Stimulated activated CD4-positive, alpha-beta T cell treated with anti-CD3 and anti-CD28 coated beads, Interleukin-12 subunit alpha, Interleukin-12 subunit beta, amount 100 ng/mL, for 24 hours (primary cell): ENCODE measurements around the gene CCL7.
"Not testable (repeated sequence)": the region's sequence is repeated elsewhere in the genome, so short reads cannot be mapped to it uniquely, and the experiment has no call there.

ENCODE experiments used
- DNase-seq, 2 experiments: peaks; one replicate each; pipeline ENCODE4 v3.0.0-alpha.2; 2020; ENCODE audit warnings: low read depth in 2 of 2

CCL7 gene

DNA sequence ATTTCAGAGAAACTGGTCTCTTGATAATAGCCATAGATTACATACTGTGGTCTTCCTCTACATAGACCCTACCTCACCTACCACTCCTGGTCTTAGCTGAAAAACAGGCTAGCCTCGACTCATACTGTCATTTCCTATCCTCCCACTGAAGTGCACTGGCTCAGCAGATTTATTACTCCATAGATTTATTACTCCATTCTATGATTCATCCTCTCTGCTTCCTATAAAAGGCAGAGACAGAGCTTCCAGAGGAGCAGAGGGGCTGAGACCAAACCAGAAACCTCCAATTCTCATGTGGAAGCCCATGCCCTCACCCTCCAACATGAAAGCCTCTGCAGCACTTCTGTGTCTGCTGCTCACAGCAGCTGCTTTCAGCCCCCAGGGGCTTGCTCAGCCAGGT lies at the start of gene CCL7:
Gene CCL7 (plus strand): TSS at position 253 of the 400 bp plus-strand sequence. CDS start 70 bp downstream, at position 323.
- DNase-seq, result no peak

DNA sequence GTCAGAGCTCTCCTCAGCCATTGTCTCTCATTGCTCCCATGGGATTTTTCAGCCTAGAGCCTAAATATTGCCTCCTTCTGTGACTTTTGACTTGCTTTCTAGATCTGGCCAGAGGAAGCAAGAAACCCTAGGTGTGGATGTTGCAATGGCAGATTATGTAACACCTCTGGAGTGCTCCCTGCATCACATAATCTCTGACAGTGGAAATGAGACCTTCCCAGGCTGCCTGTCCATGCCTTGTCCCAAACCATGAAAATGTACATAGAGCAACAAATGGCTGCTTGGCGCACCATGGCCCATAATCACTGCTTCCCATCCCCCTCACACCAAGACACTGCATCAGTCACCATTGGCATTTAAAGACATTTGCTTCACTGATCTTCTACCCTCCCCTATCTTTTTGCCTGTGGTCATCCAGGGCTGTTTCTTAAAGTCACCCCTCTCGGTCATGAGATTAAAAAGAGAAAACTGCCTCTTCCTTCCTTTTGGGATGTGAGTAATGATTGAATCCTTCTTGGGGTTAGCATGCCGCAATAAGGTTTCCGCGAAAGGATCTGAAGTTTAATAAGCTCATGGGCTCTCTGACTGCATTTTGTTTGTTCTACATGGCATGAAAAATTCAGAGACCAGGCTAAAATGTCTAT lies 49.1 kb upstream of the CCL7 start:
- no peak for DNase-seq

DNA sequence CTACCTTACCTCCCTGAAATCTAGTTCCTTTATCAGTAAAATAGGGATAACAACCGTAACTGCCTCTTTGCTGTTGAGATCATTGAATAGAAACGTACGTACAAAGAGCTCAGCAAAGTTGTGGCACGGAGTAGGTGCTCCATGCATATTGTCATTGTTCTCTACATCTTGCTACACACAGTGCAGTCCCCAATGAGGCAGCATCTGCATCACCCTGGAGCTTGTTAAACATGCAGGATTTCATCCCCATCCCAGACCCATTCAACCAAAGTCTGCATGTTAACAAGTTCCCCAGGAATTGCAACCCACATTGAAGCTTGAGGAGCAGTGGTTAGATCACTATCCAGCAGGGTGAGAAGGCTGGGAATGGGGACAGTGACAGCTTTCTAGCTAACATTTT lies 48.6 kb upstream of the CCL7 start:
- DNase-seq, result no peak

DNA sequence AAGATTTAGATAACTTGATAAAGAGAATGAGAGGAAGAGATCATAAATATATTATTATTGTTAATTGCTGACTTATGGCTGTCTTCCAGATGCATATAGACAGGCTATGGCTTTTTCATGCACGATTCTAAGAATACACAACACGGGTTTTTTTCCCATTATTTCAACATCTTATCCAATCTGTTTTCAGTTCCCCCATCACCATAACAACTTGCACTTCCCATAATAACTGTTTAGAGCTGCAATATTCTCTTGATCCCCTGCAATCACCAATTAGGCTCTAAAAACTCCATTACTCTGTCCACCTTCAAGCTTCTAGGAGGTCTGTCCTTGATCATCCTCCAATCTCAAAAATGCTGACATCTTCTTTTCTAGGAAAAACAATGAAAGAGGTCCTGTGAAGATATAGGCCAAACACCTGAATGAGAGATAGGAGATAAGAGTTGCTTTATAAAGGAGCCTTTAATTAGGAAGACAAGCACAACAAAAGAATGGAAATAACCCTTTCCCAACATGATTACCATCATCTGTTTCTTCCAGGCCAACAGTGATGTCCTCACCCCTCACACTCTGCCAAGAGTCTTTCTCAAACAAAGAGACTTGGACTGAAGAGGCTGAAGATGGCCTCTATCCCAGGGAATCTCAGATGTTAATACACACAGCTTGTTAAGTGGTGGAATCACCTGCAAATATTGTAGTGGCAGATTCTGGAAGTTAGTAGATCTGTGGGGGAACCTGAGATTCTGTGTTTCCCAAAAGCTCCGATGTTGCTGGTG lies 47.1 kb upstream of the CCL7 start:
- no peak for DNase-seq

DNA sequence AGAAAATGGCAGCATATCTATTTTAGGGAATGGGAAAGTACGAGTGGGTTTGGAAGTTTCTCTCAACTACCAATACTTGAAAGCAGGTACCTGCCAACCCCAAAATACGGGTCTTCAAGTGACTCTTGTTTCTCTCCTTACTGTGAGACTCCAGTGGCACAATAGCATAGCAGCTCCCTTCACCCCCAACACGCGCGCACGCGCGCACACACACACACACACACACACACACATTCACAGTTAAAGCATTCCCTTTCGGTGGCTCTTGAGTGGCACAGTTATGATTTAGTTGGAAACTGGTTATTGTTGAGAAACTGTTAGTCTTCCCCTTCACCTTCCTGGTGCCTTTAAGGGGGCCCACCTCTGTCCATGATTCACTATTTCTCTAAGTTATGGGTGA lies 45.0 kb upstream of the CCL7 start:
- DNase-seq, result no peak

DNA sequence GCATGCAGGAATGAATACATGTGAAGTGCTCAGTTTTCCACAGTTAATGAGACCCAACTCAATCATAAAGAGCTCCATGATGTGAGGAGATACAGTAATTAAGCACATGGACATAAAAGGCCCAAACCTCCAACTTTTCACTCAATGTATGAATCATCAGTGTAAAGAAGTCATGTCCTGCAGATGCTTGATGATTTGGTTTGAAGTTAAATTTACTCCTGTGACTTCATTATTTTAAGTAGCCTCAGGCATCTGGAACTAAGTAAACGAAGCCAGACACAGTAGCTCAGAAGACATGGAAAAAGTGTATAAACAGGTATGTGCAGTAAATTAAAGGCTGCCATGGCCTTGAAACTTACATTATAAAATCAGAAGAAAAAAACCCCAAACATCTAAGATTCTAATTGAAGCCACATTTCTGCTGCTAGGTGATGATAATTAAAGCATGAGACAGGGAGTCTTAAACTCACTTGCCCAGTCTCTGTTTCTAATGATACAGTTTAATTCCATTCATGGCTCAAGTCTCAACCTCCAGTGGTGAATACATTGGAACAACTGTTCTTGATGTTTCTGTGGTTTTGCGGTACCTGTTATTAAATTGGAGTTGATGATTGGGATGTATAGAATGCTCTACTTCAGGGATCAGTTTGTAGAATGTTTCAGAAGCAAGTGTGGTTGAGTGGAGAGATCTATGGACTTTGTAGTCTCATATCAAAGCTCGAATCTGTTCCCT lies 43.8 kb upstream of the CCL7 start:
- no peak for DNase-seq

DNA sequence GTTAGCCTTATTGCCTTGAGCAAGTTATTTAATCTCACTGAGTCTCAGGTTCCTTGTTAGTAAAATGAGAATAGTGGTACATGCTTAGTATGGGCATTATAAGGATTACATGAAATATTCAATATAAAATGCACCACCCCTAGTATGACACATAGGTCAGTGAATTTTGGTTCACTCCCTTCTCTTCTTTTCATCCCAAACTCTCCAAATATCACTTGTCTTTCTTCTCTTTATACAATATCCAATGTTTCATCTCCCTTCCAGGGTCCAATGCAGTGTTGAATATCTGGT lies 43.3 kb upstream of the CCL7 start:
- no peak for DNase-seq

DNA sequence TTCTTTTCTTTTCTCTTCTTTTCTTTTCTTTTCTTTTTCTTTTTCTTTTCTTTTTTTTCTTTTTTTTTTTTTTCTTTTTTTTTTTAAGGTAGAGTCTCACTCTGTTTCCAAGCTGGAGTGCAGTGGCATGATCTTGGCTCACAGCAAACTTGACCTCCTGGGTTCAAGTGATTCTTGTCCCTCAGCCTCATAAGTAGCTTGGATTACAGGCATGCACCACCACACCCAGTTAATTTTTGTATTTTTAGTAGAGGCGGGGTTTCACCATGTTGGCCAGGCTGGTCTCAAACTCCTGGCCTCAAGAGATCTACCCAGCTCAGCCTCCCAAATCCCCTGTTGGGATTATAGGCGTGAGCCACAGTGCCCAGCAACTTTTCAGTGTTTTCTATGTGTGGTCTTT lies 42.7 kb upstream of the CCL7 start:
- DNase-seq, result not testable (repeated sequence)

DNA sequence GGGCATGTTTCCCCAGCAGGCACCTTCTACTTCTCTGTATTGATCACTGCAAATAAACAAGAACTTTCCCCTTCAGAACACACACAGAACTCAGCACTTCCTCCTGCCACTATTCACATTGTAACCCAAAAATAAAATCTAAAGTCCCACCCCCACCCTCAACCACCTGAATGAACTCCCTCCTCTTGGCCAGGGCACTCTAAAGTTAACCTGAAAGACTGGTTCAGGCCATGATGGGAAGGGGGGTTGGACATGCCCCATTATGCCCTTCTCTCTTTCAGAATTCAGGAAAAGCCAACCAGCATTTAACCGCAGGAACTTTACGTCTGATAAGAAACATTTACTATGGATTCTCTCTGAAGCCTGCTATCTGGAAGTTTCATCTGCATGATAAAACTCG lies 42.3 kb upstream of the CCL7 start:
- DNase-seq, result no peak

DNA sequence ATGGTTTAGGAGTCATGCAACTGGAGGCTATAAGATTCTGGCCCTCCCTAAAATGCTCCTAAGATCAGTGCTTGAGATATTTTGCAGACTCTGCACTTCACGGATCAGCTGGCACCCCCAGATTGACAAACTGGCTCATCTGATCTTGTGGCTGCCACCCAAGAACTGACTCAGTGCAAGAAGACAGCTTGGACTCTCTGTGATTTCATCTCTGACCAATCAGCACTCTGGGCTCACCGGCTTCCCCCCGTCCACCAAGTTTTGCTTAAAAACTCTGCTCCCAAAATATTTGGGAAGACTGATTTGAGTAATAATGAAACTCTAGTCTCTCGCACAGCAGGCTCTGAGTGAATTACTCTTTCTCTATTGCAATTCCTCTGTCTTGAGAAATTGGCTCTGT lies 41.2 kb upstream of the CCL7 start:
- no peak for DNase-seq

DNA sequence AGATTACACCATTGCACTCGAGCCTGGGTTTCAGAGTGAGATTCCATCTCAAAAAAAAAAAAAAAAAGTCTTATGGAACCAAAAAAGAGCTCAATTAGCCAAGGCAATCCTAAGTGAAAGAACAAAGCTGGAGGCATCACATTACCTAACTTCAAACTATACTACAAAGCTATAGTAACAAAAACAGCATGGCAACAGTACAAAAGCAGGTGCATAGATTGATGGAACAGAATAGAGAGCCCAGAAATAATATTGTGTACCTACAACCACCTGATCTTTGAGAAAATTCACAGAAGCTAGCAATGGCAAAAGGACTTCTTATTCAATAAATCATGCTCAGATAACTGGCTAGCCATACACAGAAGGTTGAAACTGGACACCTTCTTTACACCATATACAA lies 39.7 kb upstream of the CCL7 start:
- DNase-seq, result no peak

DNA sequence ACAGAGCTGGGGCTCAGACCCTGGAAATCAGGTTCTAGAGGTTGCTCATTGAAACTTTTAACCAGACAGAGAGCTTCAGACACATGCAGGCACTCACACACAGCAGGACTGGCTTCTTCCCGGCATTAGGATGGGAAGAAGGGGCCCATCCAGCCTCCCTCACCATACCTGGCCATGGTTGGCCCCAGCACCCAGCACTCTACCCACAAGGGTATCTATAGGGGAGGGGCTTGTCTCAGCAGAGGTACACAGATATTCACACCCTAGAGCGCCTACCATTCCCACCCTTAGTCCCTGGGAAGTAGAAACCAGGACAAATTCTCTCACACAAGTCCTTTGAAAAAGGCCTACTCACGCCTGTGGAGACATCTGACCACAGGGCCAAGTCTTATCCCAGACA lies 35.4 kb upstream of the CCL7 start:
- no peak for DNase-seq

DNA sequence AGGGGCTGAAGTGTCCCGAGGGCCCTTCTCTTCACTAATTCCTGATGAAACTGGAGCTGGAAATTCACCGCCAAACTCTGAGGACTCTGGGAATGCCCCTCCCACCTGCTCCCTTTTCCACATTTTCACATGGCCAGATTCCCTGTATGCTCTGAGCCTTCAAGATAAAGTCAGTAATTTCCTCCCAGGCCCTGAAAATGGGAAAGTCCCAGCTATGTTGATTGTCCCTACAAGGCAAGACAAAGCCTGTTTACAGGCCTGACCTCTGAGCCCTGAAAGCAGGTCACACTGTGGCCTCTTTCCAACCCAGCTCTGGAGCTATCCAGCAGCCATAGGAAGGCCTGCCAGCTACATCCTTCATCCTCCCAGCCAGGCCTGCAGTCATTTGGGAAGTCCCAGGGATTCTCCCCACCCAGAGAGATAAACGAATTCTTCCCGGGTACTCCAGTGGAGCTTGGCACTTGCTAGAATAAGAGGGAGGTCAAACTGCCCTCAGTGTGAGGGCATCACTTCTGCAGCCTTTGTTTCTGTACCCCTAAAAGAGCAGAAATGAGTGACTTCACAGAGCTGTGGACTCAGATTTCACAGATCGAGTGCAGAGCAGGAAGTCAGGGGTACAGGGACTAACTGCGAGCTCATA lies 34.5 kb upstream of the CCL7 start:
- DNase-seq, result no peak

DNA sequence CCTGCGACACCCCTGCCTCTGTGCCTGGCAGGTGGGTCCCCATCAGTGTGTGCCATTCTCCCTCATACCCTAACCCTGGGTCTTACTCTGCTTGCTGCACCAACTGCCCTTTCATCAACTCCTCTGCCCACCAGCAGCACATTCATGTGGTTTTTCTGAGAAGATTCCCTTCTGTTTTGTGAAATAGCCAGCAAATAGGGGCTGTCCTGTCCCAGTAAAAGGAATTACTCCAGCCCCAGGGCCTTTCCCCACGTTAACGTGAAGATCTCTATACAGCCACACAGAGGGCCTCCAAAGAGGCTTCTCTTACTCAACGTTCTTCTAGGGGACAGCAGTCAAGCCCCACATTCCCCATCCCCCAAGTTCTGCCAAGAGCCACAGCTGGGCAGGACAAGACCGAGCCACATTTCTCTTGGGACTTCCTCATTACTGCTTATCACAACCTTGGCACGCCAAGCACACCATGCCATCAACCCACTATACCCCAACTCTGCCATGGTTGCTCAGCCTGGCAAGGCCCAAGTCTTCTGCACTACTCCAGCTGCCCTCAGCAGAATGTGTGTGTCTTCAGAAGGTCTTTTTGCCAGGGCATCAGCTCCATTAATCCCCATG lies 33.6 kb upstream of the CCL7 start:
- no peak for DNase-seq

DNA sequence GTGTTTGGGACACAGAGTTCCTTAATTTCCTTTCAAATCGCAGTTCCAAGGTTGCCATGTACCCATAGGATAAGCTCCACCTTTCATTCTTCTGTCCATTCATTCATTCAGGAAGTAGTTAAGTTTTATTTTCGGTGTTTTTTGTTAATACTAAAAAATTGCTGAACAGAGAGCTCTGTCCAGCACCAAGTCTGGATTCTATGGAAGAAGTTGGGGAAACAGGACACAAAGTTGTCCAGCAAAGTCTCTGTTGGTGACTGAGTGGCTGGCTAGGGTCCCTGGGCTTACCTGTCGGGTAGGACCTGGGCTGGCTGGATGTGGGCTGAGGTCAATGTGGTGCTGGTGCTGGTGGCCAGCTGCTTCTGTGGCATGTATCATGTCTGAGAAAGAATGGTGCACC lies 32.6 kb upstream of the CCL7 start:
- DNase-seq, result no peak

DNA sequence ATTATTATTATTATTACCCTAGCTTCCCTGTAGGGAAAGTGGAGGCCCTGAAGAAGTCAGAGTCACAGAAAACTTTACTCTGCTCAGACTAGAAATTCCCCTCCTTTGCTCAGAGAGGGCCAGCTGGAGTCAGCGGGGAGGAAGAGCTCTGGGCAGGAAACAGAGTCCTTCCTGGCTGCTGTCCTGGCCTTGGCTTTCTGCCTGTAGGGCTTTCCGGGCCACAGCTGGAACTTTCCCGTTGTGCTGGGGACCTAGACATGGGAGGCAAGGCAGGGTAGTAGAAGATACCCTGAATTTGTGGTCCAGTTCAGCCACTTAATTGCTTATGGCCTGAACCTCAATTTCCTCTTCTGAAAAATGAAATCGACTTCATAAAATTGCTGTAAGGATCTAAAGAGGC lies 29.0 kb upstream of the CCL7 start:
- no peak for DNase-seq

DNA sequence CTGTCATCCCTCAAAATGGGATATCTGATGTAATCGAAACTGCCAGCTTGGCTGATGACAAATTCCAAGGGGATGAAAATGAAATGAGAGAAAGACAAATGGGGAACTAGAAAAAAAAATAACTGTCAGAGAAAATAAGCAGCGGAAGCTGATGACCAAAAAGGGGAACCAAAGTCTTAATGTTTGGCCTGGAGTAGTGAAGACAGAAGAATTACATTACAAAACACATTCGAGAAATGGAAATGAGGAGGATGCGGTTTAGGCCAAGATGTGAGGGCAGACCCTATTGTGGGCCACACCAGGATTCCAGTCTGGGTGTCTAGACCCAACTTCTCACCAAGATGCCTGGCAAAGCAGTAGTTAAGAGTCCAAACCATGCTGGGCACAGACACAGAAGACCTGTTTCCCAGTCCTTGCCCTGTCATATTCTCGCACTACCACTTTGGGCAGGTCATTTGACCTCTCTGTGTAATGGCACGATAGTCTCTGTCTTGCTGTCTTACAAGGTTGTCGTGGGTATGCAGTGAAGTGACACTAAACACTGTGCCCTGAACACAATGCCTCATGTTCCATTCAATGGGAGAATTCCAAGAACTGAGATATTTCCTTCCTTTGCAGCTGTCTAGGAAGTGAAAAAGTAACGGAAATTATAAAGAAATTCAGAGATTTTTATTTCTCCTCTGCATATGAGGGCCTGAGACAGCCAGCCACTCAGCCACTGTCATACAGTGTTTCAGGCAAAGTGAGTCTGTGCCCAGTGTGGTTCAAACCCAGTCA lies 27.2 kb upstream of the CCL7 start:
- no peak for DNase-seq

DNA sequence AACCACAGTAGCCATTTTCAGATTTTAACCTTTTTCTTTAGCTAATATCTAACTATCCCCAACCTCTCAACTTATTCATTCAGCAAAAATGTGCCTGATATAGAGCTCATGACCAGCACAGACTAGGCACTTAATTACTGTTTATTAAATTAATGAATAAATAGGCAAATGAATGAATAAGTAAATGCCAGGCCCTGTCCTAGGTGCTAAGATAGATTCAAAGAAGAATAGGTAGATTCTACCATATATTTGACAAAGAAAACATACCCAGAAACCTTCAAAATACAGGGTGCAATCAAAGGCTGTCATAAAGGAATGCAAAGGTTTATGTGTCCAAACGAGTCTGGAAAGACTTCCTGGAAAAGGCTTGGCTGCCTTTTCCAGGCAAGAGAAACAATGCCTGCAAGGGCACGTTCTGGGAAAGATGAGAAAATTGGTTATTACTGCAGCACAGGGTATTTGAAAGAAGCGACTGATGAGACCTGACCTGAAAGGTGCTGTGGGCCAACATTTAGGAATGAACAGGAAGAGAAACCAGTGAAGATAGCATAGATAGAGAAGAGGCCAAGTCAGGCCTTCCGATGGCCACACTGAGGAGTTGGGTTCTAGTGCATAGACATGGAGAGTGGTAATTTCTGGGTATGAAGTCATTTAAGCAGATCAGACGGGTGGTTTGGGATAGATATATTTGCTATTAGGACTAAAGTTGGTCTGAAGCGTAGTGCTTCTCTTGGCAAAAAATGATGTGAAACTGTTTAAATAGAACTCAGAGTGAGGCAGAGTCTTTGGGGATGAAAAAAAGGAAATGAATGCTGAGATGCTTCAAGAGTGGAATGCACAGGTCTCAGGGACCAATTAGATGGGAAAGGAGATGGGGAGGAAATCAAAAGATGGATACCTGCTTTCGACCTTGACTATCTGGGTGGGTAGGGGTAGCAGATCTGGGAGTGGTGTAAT lies 26.4 kb upstream of the CCL7 start:
- no peak for DNase-seq

DNA sequence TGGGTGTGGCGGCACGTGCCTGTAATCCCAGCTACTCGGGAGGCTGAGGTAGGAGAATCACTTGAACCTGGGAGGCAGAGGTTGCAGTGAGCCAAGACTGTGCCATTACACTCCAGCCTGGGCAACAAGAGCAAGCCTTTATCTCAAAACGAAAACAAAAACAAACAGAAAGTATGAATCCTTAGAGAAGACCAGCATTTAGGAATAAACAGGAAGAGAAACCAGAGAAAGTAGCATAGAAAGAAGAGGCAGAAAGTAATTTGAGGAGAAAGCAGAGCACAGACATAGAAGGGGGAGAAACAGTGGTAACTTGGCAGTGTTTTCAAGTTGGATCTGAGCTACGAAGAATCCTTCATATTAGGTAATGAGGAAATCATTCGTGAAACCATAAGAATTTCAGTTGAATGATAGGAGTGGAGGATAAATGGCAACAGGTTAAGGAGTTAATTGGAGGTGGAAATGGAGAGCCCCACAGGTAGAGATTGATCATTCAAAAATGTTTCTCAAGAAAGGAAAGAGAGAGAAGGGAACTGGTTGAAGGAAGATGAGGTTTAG lies 24.6 kb upstream of the CCL7 start:
- DNase-seq, result no peak

DNA sequence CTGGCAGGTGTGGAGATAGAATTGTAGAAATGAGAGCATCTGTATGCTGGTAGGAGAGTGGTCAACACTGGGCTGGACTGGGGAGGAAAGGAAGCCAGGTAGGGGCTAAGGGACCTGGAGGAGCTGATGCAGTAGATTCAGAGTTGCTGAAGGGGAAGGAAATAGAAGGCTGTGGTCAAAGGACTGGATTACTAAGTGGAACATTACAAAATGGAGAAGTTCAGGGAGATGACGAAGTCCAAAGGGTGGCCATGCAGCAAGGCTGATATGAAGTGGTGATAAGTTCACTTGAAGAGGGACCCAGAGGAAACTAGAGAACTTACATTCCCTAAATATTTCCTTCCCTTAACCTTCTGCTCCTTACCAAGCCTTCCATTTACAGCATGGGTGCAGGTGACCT lies 23.6 kb upstream of the CCL7 start:
- no peak for DNase-seq
